ENCODE results near the gene DLGAP1. TPM values are rescaled to one million over a fixed set of nuclear protein-coding genes. Genes with fewer than 3 reads are reported as not detected.
"Not testable (repeated sequence)": the region's sequence is repeated elsewhere in the genome, so short reads cannot be mapped to it uniquely, and the experiment has no call there.

Gene DLGAP1
- total RNA-seq, 1 donor from 2014 or later = 7.2 TPM

GRCh38 chr18:4385876-4386275 is 69.2 kb downstream of the DLGAP1 start:
- no peak for DNase-seq (ENCODE audit: low read depth)

DNA sequence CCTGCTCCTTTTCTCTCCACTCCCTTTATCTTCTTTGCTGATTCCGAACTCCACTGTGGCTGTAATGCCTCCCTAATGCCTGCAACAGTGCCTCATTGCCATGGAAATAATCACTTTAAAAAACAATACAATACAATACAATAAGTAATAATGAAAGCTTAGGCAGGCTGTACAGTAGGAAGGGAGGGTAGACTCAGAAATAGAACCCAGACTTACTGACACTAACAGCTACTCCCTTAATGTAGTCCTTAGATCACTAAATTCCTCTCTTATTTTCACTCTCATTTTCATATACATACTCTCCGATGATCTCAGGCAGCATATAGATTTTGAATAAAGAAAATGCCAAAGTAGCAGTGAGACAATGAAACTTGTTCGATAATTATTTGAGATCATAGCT is 70.2 kb downstream of the DLGAP1 start:
- DNase-seq (ENCODE audit: low read depth) = no peak

DNA sequence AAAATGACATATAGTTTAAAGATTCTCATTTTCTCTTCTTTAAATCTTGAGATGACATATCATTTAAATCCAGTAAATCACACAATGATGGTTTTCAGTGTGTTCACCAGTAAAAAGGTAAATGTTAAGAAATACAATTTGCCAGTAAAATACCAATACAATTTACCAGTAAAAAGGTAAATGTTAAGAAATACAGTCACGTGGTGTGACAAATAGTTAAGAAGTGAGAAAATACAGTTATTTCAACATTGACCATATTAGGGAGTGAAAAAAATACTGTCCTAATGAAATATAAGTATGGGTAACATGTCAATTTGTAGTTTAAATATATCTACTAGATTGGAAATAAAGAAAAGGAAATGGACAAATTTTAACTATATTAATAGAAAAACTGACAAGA is 80.5 kb downstream of the DLGAP1 start:
- DNase-seq (ENCODE audit: low read depth) = no peak

DNA sequence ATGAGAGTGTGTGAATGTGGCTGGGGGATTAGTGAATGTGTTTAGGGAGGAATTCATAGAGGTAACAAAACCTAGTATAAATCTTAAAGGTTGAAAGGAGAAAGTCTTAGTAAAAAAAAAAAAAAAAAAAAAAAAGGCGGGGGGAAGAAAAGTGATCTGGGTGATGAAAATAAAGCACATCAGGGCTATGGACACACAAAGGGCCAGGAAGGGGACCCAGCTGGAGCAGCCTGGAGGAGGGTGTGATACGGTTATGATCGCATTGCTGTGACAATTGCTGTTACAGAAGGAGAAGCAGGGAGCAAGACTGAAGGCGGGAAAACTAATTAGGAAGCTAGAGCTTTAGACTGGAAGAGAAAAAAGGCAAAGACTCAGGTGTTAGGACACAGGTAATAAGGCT is 85.4 kb downstream of the DLGAP1 start:
- no peak for DNase-seq (ENCODE audit: low read depth)

DNA sequence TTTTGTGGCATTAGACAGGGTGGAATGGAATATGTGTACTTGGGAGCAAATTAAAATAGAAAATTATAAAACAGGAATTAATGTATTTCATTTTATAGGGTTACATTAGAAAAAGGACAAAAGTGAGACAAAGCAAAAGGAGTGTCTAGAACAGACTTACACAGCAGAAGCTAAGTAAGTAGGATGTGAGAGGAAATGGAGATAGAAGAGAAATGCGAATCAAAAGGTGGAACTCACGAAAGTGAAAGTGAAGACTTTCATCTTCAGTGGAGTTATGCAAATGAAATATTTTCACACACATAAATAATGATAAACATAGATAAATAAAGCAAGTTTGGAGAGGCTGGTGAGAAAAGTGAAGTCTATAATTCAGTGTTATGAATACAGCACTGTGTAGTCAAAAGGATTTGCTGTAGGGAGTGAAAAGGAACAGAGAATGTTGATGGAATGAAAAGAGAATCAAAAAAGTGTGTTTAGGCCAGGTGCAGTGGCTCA is 94.8 kb downstream of the DLGAP1 start:
- no peak for DNase-seq (ENCODE audit: low read depth)

GRCh38 chr18:4358618-4359017 is 96.5 kb downstream of the DLGAP1 start:
- no peak for DNase-seq (ENCODE audit: low read depth)

DNA sequence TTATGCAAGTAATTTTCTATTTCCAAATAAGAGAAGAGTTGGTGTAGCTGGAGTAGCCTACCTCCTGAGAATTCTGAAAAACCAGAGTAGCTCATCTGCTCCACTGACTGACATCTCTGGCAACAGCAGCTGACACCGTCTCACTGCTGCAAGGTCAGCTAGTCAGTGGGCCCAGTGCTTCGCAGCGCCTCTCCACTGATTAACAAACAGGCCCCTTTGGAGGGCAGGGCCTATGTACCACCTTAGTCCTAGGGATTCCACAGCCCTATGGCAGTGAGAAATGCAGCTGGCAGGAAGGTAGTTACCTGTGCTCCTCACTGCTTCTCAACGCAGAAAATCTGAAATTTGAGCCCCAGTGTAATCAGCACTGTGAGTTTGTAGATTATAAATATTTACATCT is 97.5 kb downstream of the DLGAP1 start:
- no peak for DNase-seq (ENCODE audit: low read depth)

- DNase-seq (ENCODE audit: low read depth) = no peak
These were observed 98.2 kb downstream of the DLGAP1 start for GRCh38 chr18:4356929-4357328.

GRCh38 chr18:4353853-4354418 is 101.2 kb downstream of the DLGAP1 start:
- no peak for DNase-seq (ENCODE audit: low read depth)

DNA sequence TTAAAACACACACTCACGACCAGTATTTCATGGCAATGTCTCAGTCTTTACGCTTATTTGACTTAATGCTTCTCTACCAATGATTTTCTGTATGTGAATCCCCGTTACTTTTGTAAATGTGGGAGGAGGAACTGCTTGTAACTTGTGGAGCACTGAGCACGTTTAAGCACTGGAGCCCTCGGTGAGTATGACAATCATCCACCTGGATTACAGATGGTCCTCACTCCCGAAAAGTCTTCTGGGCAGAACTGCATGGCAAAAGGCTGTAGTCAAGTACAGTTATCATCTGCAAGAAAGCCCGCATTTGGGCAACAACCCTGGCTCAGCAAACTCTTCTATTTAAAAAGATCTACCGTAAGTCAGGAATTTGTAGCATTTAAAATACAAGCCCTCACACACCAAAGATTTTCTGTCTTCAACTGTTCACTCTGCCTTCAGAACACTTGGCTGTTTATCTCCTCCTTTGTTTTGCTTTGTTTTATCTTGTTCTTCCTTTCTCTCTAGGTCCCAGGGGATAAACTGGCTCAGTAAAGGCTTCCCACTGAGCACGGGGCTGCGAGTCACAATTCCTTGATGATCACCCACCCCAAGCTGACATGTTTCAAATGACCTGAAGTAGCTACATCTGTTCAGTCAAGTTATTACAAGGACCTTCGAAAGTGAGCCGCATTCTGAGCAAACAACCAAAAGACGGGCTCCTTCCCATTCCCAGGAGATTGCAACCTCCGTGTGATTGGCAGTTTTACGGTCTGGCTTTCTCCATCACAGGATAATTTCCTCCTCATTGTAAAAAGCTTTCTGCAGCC is 102.2 kb downstream of the DLGAP1 start:
- no peak for DNase-seq (ENCODE audit: low read depth)

DNA sequence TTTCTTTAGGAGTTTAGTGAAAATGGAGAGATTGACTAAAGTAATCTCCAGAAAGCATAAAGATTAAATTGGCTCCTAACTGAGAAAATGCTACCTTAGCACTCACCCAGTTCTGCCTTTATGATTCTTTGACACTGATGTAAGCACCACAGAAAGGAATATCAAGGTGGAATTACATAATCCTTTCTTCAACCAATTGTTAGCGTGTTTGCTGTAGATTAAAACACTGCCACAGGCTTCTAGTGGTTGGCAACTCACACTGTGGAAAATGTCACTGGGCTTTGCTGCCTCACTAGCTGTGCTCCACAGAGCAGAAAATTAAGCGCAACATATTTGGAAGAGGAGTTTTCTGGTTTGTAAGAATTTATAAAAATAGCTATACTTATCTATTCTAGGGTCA is 104.1 kb downstream of the DLGAP1 start:
- DNase-seq (ENCODE audit: low read depth) = no peak

GRCh38 chr18:4335386-4335785 is 119.7 kb downstream of the DLGAP1 start:
- DNase-seq (ENCODE audit: low read depth) = no peak

DNA sequence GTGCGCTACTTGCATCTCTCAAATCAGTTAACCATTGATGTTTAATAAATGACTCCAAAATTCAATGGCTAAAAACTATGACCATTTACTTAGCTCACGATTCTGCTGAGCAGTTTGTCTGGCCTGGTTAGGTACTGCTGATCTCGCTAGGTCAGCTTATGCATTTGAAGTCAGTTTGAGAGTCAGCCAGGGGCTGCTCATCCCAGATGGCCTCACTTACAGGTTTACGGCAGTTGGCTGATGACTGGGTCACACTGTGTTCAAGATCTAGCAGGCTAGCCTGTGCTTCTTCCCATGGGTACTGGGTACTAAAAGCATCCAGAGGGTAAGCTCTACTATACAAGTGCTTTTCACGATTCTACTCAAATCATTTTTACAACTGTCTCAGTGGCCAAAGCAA is 122.1 kb downstream of the DLGAP1 start:
- DNase-seq (ENCODE audit: low read depth) = no peak

- no peak for DNase-seq (ENCODE audit: low read depth)
These were observed 135.1 kb downstream of the DLGAP1 start for GRCh38 chr18:4319738-4320677.

DNA sequence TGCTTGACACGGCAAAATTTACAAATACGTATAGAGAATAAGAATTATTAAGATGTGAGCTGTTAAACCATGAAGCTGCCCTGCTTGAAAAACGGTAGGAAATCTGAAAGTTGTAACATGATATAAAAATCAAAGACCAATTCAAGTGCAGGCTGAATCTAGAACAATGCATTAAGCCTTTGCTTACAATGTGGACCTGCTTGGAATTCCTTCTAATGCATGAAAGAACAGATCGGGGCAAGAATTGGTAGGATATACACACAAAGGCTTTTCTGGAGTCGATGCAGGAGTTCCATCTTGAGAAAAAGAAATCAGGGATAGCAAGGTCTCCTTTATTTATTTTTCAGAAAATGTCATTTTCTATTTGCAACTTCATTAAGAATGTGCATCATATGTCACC is 136.8 kb downstream of the DLGAP1 start:
- no peak for DNase-seq (ENCODE audit: low read depth)

GRCh38 chr18:4311945-4312344 is 143.2 kb downstream of the DLGAP1 start:
- DNase-seq (ENCODE audit: low read depth) = not testable (repeated sequence)

- DNase-seq (ENCODE audit: low read depth) = no peak
These were observed 144.0 kb downstream of the DLGAP1 start for GRCh38 chr18:4311136-4311535.

GRCh38 chr18:4309227-4309626 is 145.9 kb downstream of the DLGAP1 start:
- DNase-seq (ENCODE audit: low read depth) = no peak

- DNase-seq (ENCODE audit: low read depth) = no peak
These were observed 146.5 kb downstream of the DLGAP1 start for GRCh38 chr18:4308576-4308975.

GRCh38 chr18:4299395-4299794 is 155.7 kb downstream of the DLGAP1 start:
- DNase-seq (ENCODE audit: low read depth) = no peak

- no peak for DNase-seq (ENCODE audit: low read depth)
These were observed 161.8 kb downstream of the DLGAP1 start for GRCh38 chr18:4293337-4293736.

DNA sequence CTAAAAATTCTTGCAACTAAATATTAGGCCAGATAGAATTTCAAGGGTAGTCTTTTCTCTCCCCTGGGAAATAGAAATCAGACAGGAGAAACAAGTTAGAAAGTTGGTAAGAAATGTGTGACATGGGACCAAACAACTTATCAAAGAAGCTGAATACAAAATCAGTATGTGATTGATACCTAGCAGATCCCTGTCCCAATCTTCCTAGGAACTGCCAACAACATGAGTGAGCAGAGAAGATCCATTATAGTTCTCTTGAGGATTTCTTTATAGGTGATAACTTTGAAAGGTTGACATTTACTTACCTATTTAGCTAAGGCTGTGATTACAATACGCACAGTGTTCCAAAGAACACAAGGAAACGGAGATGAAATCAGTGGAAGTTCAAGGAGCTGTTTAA is 162.4 kb downstream of the DLGAP1 start:
- DNase-seq (ENCODE audit: low read depth) = no peak

All from renal cortical epithelial cell (primary cell).